Mammary epithelial cell (primary cell): ENCODE data around the gene TM9SF4.

Source experiments
- EZH2 ChIP-seq: IDR thresholded peaks from 2 replicates; pipeline ENCODE4 v1.6.1; 2012; ENCODE audit warnings: low read length, inconsistent platforms, borderline replicate concordance
- TF ChIP-seq, protein P1 (sequence below), 2 donors: IDR thresholded peaks in 1 of 2; conservative IDR thresholded peaks in 1 of 2; 2 replicates each; pipeline ENCODE4 v1.5.1; 2011 to 2012; ENCODE audit warnings: inconsistent platforms in 2 of 2, low read length in 2 of 2, mild to moderate bottlenecking in 2 of 2, control low read depth in 1 of 2, low read depth in 1 of 2; ENCODE audit not compliant: insufficient read depth in 1 of 2; ENCODE audit errors: extremely low read depth in 1 of 2

DNA sequence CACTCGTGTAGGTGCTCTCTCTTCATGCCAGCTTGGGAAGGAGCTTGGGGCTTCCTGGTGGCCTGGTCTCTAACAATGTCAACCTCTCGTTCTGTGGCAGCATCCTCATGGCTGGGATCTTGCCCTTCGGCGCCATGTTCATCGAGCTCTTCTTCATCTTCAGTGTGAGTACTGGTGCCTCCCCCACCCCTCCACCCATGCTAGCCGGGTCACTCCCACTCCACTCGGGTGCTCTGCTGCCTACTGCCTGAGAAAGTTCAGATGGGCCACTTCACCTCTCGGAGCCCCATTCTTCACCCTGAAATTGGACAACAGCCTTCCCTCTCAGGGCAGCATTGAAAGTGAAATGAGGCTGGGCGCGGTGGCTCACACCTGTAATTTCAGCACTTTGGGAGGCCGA, 48.8 kb downstream of the TM9SF4 start:
- TF ChIP-seq, protein P1, sequence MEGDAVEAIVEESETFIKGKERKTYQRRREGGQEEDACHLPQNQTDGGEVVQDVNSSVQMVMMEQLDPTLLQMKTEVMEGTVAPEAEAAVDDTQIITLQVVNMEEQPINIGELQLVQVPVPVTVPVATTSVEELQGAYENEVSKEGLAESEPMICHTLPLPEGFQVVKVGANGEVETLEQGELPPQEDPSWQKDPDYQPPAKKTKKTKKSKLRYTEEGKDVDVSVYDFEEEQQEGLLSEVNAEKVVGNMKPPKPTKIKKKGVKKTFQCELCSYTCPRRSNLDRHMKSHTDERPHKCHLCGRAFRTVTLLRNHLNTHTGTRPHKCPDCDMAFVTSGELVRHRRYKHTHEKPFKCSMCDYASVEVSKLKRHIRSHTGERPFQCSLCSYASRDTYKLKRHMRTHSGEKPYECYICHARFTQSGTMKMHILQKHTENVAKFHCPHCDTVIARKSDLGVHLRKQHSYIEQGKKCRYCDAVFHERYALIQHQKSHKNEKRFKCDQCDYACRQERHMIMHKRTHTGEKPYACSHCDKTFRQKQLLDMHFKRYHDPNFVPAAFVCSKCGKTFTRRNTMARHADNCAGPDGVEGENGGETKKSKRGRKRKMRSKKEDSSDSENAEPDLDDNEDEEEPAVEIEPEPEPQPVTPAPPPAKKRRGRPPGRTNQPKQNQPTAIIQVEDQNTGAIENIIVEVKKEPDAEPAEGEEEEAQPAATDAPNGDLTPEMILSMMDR (conservative IDR thresholded peaks at IDR 0.05 in 1 of 2, IDR thresholded peaks at IDR 0.05 in 1 of 2; ENCODE audit: extremely low read depth in 1 of 2, insufficient read depth in 1 of 2, low read depth in 1 of 2, low read length in 2 of 2): no peak
- no peak for TF ChIP-seq EZH2
